HepG2 (cell line): ENCODE measurements around the gene PARVB. TPM values are rescaled to one million over a fixed set of nuclear protein-coding genes. Genes with fewer than 3 reads are reported as not detected.

Source experiments
- ATAC-seq: fragments of 200-7000 bp; cut with Tn5 transposase; 3 replicates; pipeline ENCODE4 v1.9.1; 2020; ENCODE audit warnings: mild to moderate bottlenecking, moderate library complexity
- BruUV-seq: library from RNA; stranded (reverse); fragments of 400-500 nt; replicated peaks from 2 replicates; lab custom pipeline; 2021; lab: Mats Ljungman, UMichigan
- CTCF ChIA-PET: fragments of 300-600 bp; formaldehyde crosslinking; extraction: SDS; loops from one replicate; lab custom pipeline; 2021; ENCODE audit warnings: low total read pairs, inconsistent platforms, low intra/inter-chr PET ratio; lab: Yijun Ruan, JAX
- POLR2A ChIA-PET: fragments of 350-600 bp; sonication (Branson Sonifier 250); formaldehyde crosslinking; loops from one replicate; lab custom pipeline; 2020; ENCODE audit warnings: antibody characterized with exemption, inconsistent platforms; lab: Yijun Ruan, JAX
- DNase-seq: peaks from one replicate; pipeline ENCODE4 v3.0.0-alpha.2; 2015; ENCODE audit warnings: low spot score
- FAIRE-seq: peaks from 3 replicates; lab custom pipeline; 2011; peaks lifted over from hg19 to GRCh38; lab: Jason Lieb, UNC
- H2AFZ ChIP-seq: one replicate; pipeline ENCODE4 v1.6.1; 2011; ENCODE audit warnings: low read length, inconsistent platforms
- H3K27ac ChIP-seq: fragments of 300-600 bp; 3 replicates; pipeline ENCODE4 v1.8.0; 2011; ENCODE audit warnings: mixed run types, mild to moderate bottlenecking, mixed read lengths, low read length, inconsistent platforms; ENCODE audit not compliant: insufficient read depth; ENCODE audit errors: extremely low read length
- H3K27me3 ChIP-seq, 2 experiments: fragments of 200-600 bp in 1 of 2; 2 replicates in 1 of 2; 3 replicates in 1 of 2; pipeline versions ENCODE4 v1.6.0 to v1.8.0; 2011; ENCODE audit warnings: low read length in 2 of 2, mild to moderate bottlenecking in 2 of 2, moderate library complexity in 2 of 2, inconsistent platforms in 1 of 2; ENCODE audit not compliant: insufficient read depth in 2 of 2, control insufficient read depth in 1 of 2
- H3K36me3 ChIP-seq, 2 experiments: fragments of 200-600 bp in 1 of 2; replicated peaks in 1 of 2; 2 replicates in 1 of 2; 3 replicates in 1 of 2; pipeline versions ENCODE4 v1.5.1 to v1.8.0; 2011; ENCODE audit warnings: low read length in 2 of 2, inconsistent platforms in 1 of 2; ENCODE audit not compliant: insufficient read depth in 2 of 2, control insufficient read depth in 1 of 2
- H3K4me1 ChIP-seq: 2 replicates; pipeline ENCODE4 v1.5.1; 2012; ENCODE audit warnings: low read length, inconsistent platforms; ENCODE audit not compliant: insufficient read depth
- H3K4me2 ChIP-seq: 2 replicates; pipeline ENCODE4 v1.6.0; 2011; ENCODE audit warnings: low read depth, low read length, inconsistent platforms
- H3K4me3 ChIP-seq, 3 experiments: fragments of 200-600 bp in 1 of 3; sonication (generic), shearing (Covaris generic) in 1 of 3; replicated peaks in 1 of 3; 2 replicates each; pipeline ENCODE4 v1.5.1; 2011 to 2016; ENCODE audit warnings: low read length in 3 of 3, inconsistent platforms in 2 of 3, low read depth in 2 of 3, mild to moderate bottlenecking in 2 of 3, control low read depth in 1 of 3, mixed read lengths in 1 of 3; ENCODE audit not compliant: insufficient read depth in 1 of 3
- H3K79me2 ChIP-seq: one replicate; pipeline ENCODE4 v1.6.1; 2011; ENCODE audit warnings: low read length, inconsistent platforms; ENCODE audit not compliant: insufficient read depth
- H3K9ac ChIP-seq: 2 replicates; pipeline ENCODE4 v1.6.0; 2011; ENCODE audit warnings: mild to moderate bottlenecking, low read depth, low read length, inconsistent platforms; ENCODE audit not compliant: insufficient read depth
- H3K9me3 ChIP-seq: 2 replicates; pipeline ENCODE4 v1.5.1; 2012; ENCODE audit warnings: mild to moderate bottlenecking, low read length
- H4K20me1 ChIP-seq: 2 replicates; pipeline ENCODE4 v1.6.0; 2011; ENCODE audit warnings: inconsistent platforms, mild to moderate bottlenecking, low read length, moderate library complexity; ENCODE audit not compliant: insufficient read depth
- CENPT ChIP-seq: sonication (generic); formaldehyde crosslinking; IDR thresholded peaks from 2 replicates; pipeline ENCODE4 v1.8.0; 2022; ENCODE audit warnings: low read depth, mild to moderate bottlenecking, moderate library complexity, missing genetic modification reagents
- FLYWCH1 ChIP-seq: sonication (generic); formaldehyde crosslinking; IDR thresholded peaks from 2 replicates; pipeline ENCODE4 v1.8.1; 2023; ENCODE audit warnings: mild to moderate bottlenecking, missing genetic modification reagents
- MTA1 ChIP-seq: sonication (generic); formaldehyde crosslinking; IDR thresholded peaks from 2 replicates; pipeline ENCODE4 v1.4.0; 2020; ENCODE audit warnings: missing genetic modification reagents, mild to moderate bottlenecking, borderline replicate concordance
- NKX3-1 ChIP-seq: sonication (generic); formaldehyde crosslinking; IDR thresholded peaks from 2 replicates; pipeline ENCODE4 v1.5.0; 2020; ENCODE audit warnings: missing genetic modification reagents
- PCBP2 ChIP-seq: fragments of 200-400 bp; formaldehyde crosslinking; optimal IDR thresholded peaks from 2 replicates; pipeline ENCODE3; 2018; ENCODE audit warnings: low read length, low read depth; ENCODE audit not compliant: poor library complexity, severe bottlenecking
- PITX1 ChIP-seq: sonication (generic); formaldehyde crosslinking; IDR thresholded peaks from 2 replicates; pipeline ENCODE4 v1.5.1; 2020; ENCODE audit warnings: mild to moderate bottlenecking, missing genetic modification reagents
- RAD51 ChIP-seq: fragments of 450-650 bp; IDR thresholded peaks from 2 replicates; pipeline ENCODE4 v1.6.1; 2016; ENCODE audit warnings: borderline replicate concordance
- RNF2 ChIP-seq: fragments of 450-650 bp; conservative IDR thresholded peaks from 2 replicates; pipeline ENCODE4 v1.6.1; 2016; ENCODE audit warnings: low read depth
- SRY ChIP-seq: sonication (generic); formaldehyde crosslinking; IDR thresholded peaks from 2 replicates; pipeline ENCODE4 v1.8.0; 2022; ENCODE audit warnings: mild to moderate bottlenecking, missing genetic modification reagents
- ZFP90 ChIP-seq: sonication (generic); formaldehyde crosslinking; IDR thresholded peaks from 2 replicates; pipeline ENCODE4 v1.8.0; 2022; ENCODE audit warnings: missing genetic modification reagents, mild to moderate bottlenecking, inconsistent platforms, borderline replicate concordance
- ZNF124 ChIP-seq: sonication (generic); formaldehyde crosslinking; IDR thresholded peaks from 2 replicates; pipeline ENCODE4 v1.4.0; 2020; ENCODE audit warnings: missing genetic modification reagents
- ZNF44 ChIP-seq: sonication (generic); formaldehyde crosslinking; IDR thresholded peaks from 2 replicates; pipeline ENCODE4 v1.5.1; 2020; ENCODE audit warnings: mild to moderate bottlenecking, missing genetic modification reagents
- WGBS: methylation state at CpG from one replicate; pipeline ENCODE4 v1.1.6; 2017; ENCODE audit warnings: low lambda C conversion rate; 5-methylcytosine and 5-hydroxymethylcytosine counted together
- in situ Hi-C: cut with HindIII; loops from 2 replicates; pipeline ENCODE4 v1.10.0; 2017; ENCODE audit warnings: low pct_unique_long_range_greater_than_20kb; ENCODE audit not compliant: extremely low pct_ligation_motif_present
- intact Hi-C: fragments of 100-400 bp; cut with micrococcal nuclease; formaldehyde crosslinking; loops from one replicate; pipeline ENCODE4 v1.10.0; 2022; ENCODE audit not compliant: unreplicated experiment
- polyA plus RNA-seq, 8 experiments: library from polyadenylated mRNA; depleted of rRNA in 3 of 8; stranded (reverse) in 7 of 8; unstranded in 1 of 8; fragments of >200 nt; fragmentation: Illumina TruSeq in 4 of 8; extraction: Trizol in 4 of 8; gene quantifications; 2 replicates each; pipeline versions ENCODE4 v1.2.1 to v1.2.3, GENCODE V29; 2011 to 2016; ENCODE audit warnings: low read depth in 4 of 8, missing spikeins in 1 of 8, mixed read lengths in 1 of 8; ENCODE audit not compliant: insufficient read depth in 1 of 8
- total RNA-seq, 5 experiments: library from RNA; depleted of rRNA; stranded (reverse); fragments of >200 nt; fragmentation: Illumina TruSeq; extraction: Trizol; gene quantifications; 2 replicates each; pipeline ENCODE4 v1.2.3, GENCODE V29; 2016; ENCODE audit warnings: low read depth in 1 of 5
- TF ChIP-seq, protein P1 (sequence below): sonication (generic); formaldehyde crosslinking; IDR thresholded peaks from 2 replicates; pipeline ENCODE4 v1.4.0; 2020; ENCODE audit warnings: mild to moderate bottlenecking, missing genetic modification reagents
- TF ChIP-seq, protein P2 (sequence below): sonication (generic); formaldehyde crosslinking; IDR thresholded peaks from 2 replicates; pipeline ENCODE4 v1.8.0; 2022; ENCODE audit warnings: missing genetic modification reagents, mild to moderate bottlenecking, inconsistent platforms, borderline replicate concordance
- TF ChIP-seq, protein P3 (sequence below): sonication (generic); formaldehyde crosslinking; IDR thresholded peaks from 2 replicates; pipeline ENCODE4 v1.4.0; 2020; ENCODE audit warnings: missing genetic modification reagents

The PARVB gene
- total and polyA plus RNA-seq, 2 of the 13 experiments (the other 11 are each of a cell fraction or from before 2014, with no cell fraction given) = 0.11 to 0.15 TPM

DNA sequence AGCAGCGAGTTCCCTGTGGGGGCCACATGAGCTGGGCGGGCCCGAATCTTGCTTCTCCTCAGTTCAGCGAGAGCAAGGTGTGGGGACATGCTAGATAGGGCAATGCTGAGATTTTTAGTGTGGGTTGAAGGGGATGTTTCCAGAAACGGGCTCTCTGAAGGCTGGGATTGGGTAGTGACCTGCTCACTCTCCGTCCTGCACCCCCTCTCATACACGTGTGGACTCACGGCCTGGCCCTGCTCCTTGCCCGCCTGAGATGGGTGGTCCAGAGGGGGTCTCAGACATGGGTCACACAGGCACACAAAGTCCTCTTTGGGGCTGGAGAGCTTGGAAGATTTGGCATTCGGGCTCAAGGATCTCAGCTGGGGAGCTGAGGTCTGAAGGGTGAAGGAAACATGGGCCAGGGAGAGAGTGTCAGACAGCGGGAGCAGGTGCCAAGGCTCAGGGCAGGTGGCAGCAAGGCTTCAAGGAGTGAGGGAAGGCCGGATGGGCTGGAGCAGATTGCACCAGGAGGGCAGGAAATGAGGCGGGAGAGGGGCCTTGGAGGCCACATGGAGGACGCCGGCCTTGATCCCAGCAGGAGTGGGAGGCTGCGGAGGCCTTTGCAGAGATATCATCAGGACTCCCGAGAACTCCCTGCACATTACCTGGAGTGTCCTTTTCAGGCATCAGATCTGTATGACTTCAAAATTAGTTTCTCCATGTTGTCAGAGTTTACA is 74.1 kb downstream of the PARVB start:
- H3K9me3 ChIP-seq = no peaks in the 10 kb centered on the region
- no peak overlapping the region for H3K4me2 ChIP-seq
- ATAC-seq (no peak; the same call in 2 of the 3 replicates), FAIRE-seq (no peak), DNase-seq (no peak)
- no peaks in the 10 kb centered on the region for H4K20me1 ChIP-seq
- CTCF ChIA-PET = no interaction called here
- no peaks in the 10 kb centered on the region for H3K4me1 ChIP-seq
- in situ Hi-C loops = no loop called here
- POLR2A ChIA-PET = no interaction called here
- no peak overlapping the region for H2AFZ ChIP-seq
- no peak overlapping the region for H3K4me3 ChIP-seq
- no peak overlapping the region for H3K9ac ChIP-seq
- TF ChIP-seq ZNF124 (no peak), FLYWCH1 (CRISPR knock-in tag) (no peak), PITX1 (CRISPR knock-in tag) (no peak), MTA1 (no peak), ZNF44 (CRISPR knock-in tag) (no peak), SRY (CRISPR knock-in tag) (no peak), RAD51 (no peak), NKX3-1 (no peak), RNF2 (no peak), ZFP90 (CRISPR knock-in tag) (no peak), CENPT (CRISPR knock-in tag) (no peak), PCBP2 (no peak)
- TF ChIP-seq, protein P1, sequence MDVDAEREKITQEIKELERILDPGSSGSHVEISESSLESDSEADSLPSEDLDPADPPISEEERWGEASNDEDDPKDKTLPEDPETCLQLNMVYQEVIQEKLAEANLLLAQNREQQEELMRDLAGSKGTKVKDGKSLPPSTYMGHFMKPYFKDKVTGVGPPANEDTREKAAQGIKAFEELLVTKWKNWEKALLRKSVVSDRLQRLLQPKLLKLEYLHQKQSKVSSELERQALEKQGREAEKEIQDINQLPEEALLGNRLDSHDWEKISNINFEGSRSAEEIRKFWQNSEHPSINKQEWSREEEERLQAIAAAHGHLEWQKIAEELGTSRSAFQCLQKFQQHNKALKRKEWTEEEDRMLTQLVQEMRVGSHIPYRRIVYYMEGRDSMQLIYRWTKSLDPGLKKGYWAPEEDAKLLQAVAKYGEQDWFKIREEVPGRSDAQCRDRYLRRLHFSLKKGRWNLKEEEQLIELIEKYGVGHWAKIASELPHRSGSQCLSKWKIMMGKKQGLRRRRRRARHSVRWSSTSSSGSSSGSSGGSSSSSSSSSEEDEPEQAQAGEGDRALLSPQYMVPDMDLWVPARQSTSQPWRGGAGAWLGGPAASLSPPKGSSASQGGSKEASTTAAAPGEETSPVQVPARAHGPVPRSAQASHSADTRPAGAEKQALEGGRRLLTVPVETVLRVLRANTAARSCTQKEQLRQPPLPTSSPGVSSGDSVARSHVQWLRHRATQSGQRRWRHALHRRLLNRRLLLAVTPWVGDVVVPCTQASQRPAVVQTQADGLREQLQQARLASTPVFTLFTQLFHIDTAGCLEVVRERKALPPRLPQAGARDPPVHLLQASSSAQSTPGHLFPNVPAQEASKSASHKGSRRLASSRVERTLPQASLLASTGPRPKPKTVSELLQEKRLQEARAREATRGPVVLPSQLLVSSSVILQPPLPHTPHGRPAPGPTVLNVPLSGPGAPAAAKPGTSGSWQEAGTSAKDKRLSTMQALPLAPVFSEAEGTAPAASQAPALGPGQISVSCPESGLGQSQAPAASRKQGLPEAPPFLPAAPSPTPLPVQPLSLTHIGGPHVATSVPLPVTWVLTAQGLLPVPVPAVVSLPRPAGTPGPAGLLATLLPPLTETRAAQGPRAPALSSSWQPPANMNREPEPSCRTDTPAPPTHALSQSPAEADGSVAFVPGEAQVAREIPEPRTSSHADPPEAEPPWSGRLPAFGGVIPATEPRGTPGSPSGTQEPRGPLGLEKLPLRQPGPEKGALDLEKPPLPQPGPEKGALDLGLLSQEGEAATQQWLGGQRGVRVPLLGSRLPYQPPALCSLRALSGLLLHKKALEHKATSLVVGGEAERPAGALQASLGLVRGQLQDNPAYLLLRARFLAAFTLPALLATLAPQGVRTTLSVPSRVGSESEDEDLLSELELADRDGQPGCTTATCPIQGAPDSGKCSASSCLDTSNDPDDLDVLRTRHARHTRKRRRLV (CRISPR knock-in tag) = no peak
- TF ChIP-seq, protein P2, sequence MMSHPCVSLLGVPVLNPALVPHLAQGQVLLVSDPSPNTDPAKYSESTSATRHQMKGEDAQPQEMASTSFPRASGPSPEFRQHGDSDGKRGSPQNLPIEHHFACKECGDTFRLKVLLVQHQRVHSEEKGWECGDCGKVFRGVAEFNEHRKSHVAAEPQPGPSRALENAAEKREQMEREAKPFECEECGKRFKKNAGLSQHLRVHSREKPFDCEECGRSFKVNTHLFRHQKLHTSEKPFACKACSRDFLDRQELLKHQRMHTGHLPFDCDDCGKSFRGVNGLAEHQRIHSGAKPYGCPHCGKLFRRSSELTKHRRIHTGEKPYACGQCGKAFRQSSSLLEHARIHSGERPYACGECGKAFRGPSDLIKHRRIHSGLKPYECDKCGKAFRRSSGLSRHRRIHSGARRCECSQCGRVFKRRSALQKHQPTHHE (CRISPR knock-in tag) = no peak
- TF ChIP-seq, protein P3, sequence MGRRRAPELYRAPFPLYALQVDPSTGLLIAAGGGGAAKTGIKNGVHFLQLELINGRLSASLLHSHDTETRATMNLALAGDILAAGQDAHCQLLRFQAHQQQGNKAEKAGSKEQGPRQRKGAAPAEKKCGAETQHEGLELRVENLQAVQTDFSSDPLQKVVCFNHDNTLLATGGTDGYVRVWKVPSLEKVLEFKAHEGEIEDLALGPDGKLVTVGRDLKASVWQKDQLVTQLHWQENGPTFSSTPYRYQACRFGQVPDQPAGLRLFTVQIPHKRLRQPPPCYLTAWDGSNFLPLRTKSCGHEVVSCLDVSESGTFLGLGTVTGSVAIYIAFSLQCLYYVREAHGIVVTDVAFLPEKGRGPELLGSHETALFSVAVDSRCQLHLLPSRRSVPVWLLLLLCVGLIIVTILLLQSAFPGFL (CRISPR knock-in tag) = no peak
- H3K27me3 ChIP-seq = peaks cover 0 to 26% of the 10 kb centered on the region in 2 experiments; a peak in 4 of 5 replicates
- H3K36me3 ChIP-seq = no peaks in the 10 kb centered on the region
- intact Hi-C loops = no loop called here
- BruUV-seq = no TSS peak
- WGBS = 37% methylated on average over 7 of the region's 17 CpGs
- no peak overlapping the region for H3K27ac ChIP-seq
- no peaks in the 10 kb centered on the region for H3K79me2 ChIP-seq
